NCI-H2227 (cell line): ENCODE results near the gene CCDC146.
A peak's percentile ranks its signal among the peaks of the same experiment; 100 is the strongest.
"Not testable (repeated sequence)": the region's sequence is repeated elsewhere in the genome, so short reads cannot be mapped to it uniquely, and the experiment has no call there.

Source experiments
- DNase-seq: peaks from one replicate; lab custom pipeline; 2025; ENCODE audit not compliant: unreplicated experiment; lab: John Stamatoyannopoulos, UW

CCDC146 gene

DNA sequence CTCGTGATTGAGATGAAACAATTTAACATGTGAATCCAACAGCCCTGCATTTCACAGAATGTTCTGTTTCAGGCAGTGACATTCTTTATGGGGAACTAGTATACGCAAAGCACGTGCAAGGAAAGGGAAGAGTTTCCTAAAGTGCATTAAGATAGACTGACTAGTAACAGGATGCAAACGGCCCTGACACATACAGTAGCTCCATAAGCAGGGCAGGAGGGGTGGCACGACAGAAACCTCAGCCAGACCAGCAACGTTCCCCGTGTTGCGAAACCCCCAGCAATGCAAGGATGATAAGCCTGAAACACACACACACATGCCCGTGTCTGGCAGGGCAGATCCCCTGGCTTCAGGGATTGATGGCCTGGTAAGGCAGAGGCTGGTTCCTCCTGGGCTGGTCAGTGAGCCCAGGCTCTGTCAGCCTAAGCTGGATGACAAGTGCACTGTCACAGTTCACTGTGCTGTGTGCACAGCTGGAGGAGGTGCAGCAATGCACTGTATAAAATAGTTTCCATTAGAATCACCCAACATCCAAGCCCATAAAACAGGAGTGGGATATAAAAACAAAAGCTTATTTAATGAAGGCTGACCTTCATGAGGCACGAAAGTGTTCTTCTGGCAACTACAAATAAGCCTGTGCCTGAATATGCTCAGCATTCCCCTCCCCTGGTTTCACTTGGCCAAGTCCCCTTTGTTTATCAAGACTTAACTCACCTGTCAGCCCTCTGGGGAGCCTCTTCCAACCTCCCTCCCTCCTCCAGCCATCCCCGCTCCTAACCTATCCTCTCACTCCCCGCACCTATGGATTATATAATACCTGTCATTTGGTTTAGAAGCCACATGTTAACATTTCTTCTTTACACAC is 204.9 kb downstream of the CCDC146 start:
- no peak for DNase-seq

DNA sequence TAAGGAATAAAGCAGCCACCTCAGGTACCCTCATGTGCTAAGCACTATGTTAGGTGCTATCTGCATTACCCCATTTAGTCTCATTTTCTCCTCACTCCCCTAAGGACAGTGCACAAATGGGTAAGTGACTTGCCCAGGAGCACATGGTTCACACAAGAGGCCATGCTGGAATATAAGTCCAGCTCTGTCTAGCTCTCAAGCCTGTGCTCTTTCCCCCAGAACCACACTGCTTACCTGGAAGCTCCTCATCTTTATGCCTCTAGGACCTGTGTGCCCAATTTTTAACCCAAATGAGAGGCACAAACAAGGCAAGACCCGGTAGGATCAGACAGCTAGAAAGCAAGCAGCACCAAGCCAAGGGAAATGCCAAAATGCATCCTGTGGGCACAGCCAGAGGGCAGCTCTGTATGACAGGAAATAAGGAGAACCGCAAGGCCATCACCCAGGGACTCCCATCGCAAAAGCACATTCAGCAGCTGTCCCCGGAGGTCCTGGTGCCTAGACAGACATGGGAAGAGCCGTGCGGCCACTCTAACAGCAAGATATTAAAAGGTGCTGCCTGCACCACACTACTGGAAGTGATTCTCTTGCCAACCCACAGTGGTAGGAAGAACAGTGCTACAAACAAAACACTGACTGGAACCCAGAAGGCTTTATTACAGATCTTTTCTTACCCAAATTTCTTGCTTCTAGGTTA is 205.7 kb downstream of the CCDC146 start:
- no peak for DNase-seq

DNA sequence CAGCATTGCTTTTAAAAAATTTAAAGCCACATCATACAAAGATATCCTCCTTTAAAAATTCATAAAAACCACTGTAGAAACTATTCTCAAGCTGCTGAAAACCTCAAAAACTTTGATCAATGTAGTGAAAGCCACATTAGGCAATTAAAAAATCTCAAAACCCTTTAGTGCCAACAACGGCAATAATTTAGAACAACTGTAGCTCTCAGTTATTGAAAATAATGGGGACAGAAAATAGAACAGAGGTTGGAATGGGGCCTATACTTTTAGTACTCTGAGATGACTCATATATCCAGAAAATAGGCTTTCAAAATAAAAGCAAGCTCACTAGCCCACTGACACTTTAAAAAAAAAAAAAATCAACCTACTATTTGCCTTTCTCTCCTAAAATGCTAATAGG is 206.3 kb downstream of the CCDC146 start:
- no peak for DNase-seq

DNA sequence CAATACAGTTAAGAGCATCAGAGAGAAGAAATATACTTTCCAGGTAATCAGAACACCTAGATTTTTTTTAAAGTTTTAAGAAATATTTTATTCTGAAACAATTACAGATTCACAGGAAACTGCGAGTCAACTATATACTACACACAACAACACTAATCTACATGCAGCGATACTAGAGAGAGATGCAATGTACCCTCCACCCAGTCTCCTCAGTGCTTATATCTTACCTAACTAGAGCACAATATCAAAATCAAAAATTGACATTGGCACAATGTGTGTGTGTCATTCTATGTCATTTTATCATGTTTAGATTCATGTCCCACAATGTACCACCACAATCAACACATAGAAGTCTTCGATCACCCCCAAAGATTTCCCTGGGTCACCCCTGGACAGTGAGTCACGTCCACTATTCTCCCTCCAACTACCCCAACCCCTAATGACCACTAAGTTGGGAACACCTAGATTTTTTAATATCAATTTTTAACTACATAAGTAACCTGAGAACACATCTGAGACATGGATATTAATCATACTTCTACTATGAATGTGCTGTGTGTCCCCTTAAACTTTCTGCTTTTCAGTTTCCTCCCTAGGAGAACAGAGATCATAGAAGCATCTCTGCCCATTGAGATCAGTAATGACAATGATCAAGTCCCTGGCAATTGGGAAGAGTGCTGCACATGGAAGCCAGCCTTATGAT is 207.2 kb downstream of the CCDC146 start:
- no peak for DNase-seq

DNA sequence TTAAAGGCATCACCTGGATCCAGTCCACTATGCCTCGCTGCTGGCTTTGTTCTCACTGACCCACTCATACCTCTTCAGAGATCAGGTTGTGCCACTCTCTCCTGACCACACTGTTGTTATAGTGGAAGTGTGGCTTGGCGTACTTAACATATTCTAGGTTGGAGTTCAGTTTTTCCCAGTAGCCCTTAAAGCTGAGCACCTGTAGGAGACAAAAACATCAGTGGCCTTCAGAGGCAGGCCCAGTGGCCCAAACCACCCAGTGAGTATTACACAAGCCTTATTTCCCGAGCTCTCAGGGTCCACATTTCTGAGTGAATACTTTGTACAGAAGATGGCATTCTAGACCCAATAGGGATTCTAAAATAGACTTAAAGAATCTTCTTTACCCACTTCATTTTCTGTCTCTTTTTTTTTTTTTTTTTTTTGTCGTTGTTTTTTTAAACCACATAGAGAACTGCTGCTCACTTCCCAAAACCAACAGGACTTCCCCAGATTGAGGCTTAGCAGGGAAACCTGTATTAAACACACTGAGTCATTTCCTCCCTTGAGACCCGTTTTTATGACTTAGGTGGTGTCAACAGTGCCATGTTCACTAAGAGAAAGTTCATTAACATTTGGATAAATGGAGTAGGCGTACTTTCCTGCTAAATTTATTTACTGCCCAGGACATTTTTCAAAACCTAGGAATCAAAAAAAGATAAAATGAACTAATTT is 207.9 kb downstream of the CCDC146 start:
- no peak for DNase-seq

DNA sequence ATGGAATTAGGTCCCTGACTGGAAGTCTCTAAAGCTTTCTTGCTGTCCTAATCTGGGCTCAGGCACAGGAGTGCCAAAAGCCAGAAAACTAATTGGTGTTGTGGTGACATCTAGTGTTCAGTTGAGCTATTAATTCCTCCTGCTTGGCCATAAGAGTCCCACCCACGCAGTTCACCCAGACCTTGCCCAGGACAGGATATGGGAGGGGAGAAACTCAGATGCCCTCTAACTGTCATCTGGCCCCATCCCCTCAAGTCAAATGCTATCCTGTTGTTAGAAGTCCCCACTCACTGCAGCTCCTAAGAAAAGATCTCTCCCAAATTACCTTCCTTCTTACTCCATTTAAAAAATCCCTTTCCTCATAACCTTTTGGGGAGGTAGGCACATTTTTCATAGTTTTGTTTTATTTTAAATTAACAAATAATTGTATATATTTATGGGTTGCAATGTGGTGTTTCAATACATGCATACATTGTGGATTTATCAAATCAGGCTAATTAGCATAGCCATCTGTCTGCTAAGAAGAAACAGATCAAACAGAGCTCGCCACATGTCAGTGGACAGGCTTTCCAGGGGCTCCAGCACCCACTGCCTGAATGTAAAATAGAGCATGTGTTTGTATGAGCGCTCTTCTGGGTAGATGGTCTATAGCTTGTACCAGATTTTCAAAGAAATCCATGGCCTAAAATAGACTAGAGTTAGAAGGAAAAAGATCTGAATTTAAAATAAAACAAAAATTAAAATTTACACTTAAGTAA is 209.7 kb downstream of the CCDC146 start:
- peak; percentile 71 for DNase-seq

DNA sequence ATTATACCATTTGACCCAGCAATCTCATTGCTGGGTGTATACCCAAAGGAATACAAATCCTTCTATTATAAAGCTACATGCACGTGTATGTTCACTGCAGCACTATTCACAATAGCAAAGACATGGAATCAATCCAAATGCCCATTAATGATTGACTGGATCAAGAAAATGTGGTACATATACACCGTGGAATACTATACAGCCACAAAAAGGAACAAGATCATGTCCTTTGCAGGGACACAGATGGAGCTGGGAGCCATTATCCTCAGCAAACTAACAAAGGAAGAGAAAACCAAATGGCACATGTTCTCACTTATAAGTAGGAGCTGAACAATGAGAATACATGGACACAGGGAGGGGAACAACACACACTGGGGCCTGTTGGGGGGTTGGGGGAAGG is 211.6 kb downstream of the CCDC146 start:
- not testable (repeated sequence) for DNase-seq

DNA sequence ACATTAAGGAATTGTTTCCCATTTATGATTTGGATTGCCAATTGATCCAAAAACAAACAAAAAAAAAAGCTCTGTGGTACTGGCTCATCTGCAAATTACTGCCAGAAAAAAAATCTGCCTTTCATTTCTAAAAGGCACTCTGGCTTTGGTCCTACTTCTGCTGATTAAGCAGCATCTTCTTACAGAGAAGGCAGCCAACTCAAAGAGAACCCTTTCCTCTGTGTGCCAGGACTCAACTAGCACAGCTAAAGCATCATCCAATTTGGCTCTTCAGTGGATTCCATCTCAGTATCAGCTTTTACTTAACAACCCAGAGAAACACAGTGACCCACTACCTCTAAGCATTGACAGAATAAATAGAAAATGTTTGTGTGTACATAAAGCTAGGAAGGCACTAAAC is 213.2 kb downstream of the CCDC146 start:
- no peak for DNase-seq

DNA sequence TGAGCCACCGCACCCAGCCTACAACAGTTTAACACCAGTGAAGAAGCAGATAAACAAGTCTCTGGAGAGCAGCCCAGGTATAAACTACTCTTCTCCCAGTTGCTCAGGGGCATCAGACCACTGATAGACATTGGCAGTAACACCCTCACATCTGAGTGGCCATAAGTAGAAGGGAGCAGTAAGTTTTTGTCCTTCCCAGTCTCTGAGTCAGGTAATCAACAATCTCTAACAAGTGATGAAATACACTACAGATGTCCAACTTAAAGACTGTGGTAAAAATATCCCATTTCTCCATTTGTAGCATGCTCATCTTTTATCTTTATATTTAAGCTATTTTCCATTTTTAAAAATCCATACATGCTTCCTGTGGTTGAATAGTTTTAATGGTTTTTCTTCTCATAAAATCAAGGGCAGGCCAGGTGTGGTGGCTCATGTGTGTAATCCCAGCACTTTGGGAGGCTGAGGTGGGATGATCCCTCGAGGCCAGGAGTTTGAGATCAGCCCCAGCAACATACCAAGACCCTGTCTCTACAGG is 215.1 kb downstream of the CCDC146 start:
- no peak for DNase-seq

DNA sequence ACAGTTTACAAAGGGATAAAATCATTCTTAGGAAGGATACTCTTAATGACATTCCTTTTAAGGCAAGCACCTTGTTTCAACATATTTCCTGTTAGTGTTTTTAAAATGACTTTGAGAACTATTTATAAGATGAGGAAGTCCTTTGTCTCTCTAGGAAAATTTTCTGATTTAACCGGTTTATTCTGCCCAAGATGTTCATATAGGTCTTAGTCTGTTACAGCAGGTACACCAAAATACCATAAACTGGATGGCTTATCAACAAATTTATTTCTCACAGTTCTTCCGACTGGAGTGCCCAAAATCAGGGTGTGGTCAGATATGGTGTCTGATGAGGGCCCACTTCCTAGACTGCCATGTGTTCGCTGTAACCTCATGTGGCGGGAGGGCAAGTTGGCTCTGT is 215.8 kb downstream of the CCDC146 start:
- DNase-seq = no peak

DNA sequence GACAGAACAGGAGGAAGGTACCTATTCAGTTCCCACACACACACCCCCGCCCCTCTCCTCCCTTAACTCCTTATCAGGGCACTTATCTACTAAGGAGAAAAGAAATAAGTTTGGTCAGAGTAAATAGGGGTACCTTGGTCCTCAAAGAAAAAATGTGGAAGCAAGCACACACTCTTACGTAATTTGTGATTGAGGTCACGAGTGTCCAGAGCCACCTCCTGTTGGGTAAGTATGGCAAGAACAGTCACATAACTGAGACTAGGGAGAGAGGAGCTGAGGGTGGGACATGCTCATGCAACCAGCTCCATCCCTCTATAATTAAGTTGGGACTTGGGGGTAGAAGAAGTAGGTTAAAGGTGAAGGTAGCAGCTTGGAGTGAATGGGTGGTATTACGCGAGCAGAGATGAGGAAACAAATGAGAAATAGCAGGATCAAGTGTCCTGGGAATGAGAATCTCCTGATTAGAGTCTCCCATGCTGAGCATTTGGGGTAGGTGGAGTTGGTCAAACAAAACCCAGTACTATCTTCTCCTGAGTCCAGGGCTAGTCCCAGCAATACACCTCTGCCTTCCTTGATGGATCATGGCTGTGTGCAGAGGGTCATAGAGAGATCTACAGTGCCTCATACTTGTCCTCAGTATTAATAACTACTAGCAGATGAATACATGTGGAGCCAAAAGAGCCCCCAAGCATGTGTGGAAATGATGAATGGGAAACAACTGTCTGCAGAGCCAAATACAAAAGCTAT is 216.6 kb downstream of the CCDC146 start:
- no peak for DNase-seq

DNA sequence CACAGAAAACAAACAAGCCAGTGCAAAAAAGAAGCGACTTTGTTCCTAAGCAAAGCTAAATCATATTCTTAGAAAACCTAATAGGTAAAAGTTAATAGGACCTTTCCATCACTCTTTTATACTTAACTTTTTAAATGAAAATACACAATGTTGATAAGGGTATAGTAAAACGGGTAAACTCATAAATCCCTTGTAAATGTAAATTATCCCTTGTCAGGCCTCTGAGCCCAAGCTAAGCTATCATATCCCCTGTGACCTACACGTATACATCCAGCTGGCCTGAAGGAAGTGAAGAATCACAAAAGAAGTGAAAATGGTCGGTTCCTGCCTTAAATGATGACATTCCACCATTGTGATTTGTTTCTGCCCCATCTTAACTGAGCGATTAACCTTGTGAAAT is 217.3 kb downstream of the CCDC146 start:
- DNase-seq = no peak
